Measurements from ENCODE around the gene CD2BP2. TPM values are rescaled to one million over a fixed set of nuclear protein-coding genes. Genes with fewer than 3 reads are reported as not detected.

Gene CD2BP2
- total RNA-seq, 1 donor from 2014 or later = 93.2 TPM

- peaks cover 35% of the 10 kb centered on the region for H3K4me1 Mint-ChIP-seq
- intact Hi-C loops (cut with micrococcal nuclease) = loop anchor here (5.0 to 10.0 kb wide), 2 partner anchors 155 to 378 kb away; partner anchors contain the start of genes HIRIP3, INO80E and ZNF768
- H3K36me3 Mint-ChIP-seq (ENCODE audit: low read depth) = peaks cover 9% of the 10 kb centered on the region
- DNase-seq = peak; percentile 62
- H3K4me3 Mint-ChIP-seq = peak overlapping the region; percentile 8
- H3K27me3 Mint-ChIP-seq = peaks cover 4% of the 10 kb centered on the region
- H3K9me3 Mint-ChIP-seq = no peaks in the 10 kb centered on the region
- H3K27ac Mint-ChIP-seq = peak overlapping the region; percentile 38
Measured at GRCh38 chr16:30372725-30373124, 17.6 kb upstream of the CD2BP2 start.

- peak; percentile 62 for DNase-seq
- Mint-ChIP-seq H3K36me3 (ENCODE audit: low read depth) (peaks cover 12% of the 10 kb centered on the region), H3K4me3 (peak overlapping the region; percentile 88), H3K9me3 (no peaks in the 10 kb centered on the region), H3K4me1 (peaks cover 35% of the 10 kb centered on the region), H3K27ac (peak overlapping the region; percentile 94), H3K27me3 (peaks cover 4% of the 10 kb centered on the region)
- intact Hi-C loops (cut with micrococcal nuclease) = loop anchor here (5.0 to 10.0 kb wide), 2 partner anchors 155 to 377 kb away; partner anchors contain the start of genes HIRIP3, INO80E and ZNF768
Measured at GRCh38 chr16:30372038-30372712, 17.1 kb upstream of the CD2BP2 start.

- H3K36me3 Mint-ChIP-seq (ENCODE audit: low read depth) = peaks cover 20% of the 10 kb centered on the region
- peaks cover 40% of the 10 kb centered on the region for H3K4me1 Mint-ChIP-seq
- intact Hi-C loops (cut with micrococcal nuclease) = loop anchor here (2.0 to 10.0 kb wide), 3 partner anchors 156 to 377 kb away; partner anchors contain the start of genes HIRIP3, INO80E, PRR14 and ZNF768
- no peak for DNase-seq
- H3K27ac Mint-ChIP-seq = peak overlapping the region; percentile 94
- H3K4me3 Mint-ChIP-seq = peak overlapping the region; percentile 88
- H3K27me3 Mint-ChIP-seq = peaks cover 4% of the 10 kb centered on the region
- no peaks in the 10 kb centered on the region for H3K9me3 Mint-ChIP-seq
Measured at GRCh38 chr16:30371248-30371816, 16.2 kb upstream of the CD2BP2 start.

- peaks cover 42% of the 10 kb centered on the region for H3K4me1 Mint-ChIP-seq
- peak within 1 kb of the TSS; percentile 90 for H3K4me3 Mint-ChIP-seq
- peak within 1 kb of the TSS; percentile 94 for H3K27ac Mint-ChIP-seq
- intact Hi-C loops (cut with micrococcal nuclease) = loop anchor here (1.0 to 10.0 kb wide), 9 partner anchors 8 to 376 kb away; partner anchors contain the start of genes CD2BP2, FBRS, HIRIP3 and INO80E
- peak; percentile 100 for DNase-seq
- no peaks in the 10 kb centered on the region for H3K9me3 Mint-ChIP-seq
- peaks cover 4% of the 10 kb centered on the region for H3K27me3 Mint-ChIP-seq
- peaks cover 23% of the 10 kb centered on the region for H3K36me3 Mint-ChIP-seq (ENCODE audit: low read depth)
Measured at GRCh38 chr16:30370456-30371247, 15.5 kb upstream of the CD2BP2 start, which contains the start of gene TBC1D10B. Gene TBC1D10B (minus strand): TSS chr16:30370494. CDS start chr16:30370183, 311 bp downstream.

- Mint-ChIP-seq H3K27me3 (peaks cover 4% of the 10 kb centered on the region), H3K9me3 (no peaks in the 10 kb centered on the region), H3K4me1 (peaks cover 47% of the 10 kb centered on the region), H3K4me3 (peak overlapping the region; percentile 90), H3K27ac (peak overlapping the region; percentile 94), H3K36me3 (ENCODE audit: low read depth) (peaks cover 27% of the 10 kb centered on the region)
- DNase-seq = no peak
- intact Hi-C loops (cut with micrococcal nuclease) = loop anchor here (1.0 to 10.0 kb wide), 9 partner anchors 8 to 375 kb away; partner anchors contain the start of genes CD2BP2, FBRS, HIRIP3 and INO80E
Measured at GRCh38 chr16:30369938-30370455, 14.9 kb upstream of the CD2BP2 start.

- peaks cover 32% of the 10 kb centered on the region for H3K36me3 Mint-ChIP-seq (ENCODE audit: low read depth)
- H3K9me3 Mint-ChIP-seq = no peaks in the 10 kb centered on the region
- peak overlapping the region; percentile 90 for H3K4me3 Mint-ChIP-seq
- H3K27me3 Mint-ChIP-seq = peaks cover 4% of the 10 kb centered on the region
- peak; percentile 81 for DNase-seq
- H3K4me1 Mint-ChIP-seq = peaks cover 52% of the 10 kb centered on the region
- intact Hi-C loops (cut with micrococcal nuclease) = no loop called here
- H3K27ac Mint-ChIP-seq = peak overlapping the region; percentile 74
Measured at GRCh38 chr16:30369091-30369937, 14.2 kb upstream of the CD2BP2 start.

- peak overlapping the region; percentile 90 for H3K4me3 Mint-ChIP-seq
- peaks cover 52% of the 10 kb centered on the region for H3K4me1 Mint-ChIP-seq
- H3K9me3 Mint-ChIP-seq = no peaks in the 10 kb centered on the region
- H3K27ac Mint-ChIP-seq = peak overlapping the region; percentile 74
- H3K36me3 Mint-ChIP-seq (ENCODE audit: low read depth) = peaks cover 35% of the 10 kb centered on the region
- intact Hi-C loops (cut with micrococcal nuclease) = no loop called here
- DNase-seq = no peak
- H3K27me3 Mint-ChIP-seq = peaks cover 4% of the 10 kb centered on the region
Measured at GRCh38 chr16:30368792-30369090, 13.6 kb upstream of the CD2BP2 start.

- H3K9me3 Mint-ChIP-seq = no peaks in the 10 kb centered on the region
- peaks cover 52% of the 10 kb centered on the region for H3K4me1 Mint-ChIP-seq
- peak; percentile 65 for DNase-seq
- peak overlapping the region; percentile 90 for H3K4me3 Mint-ChIP-seq
- peak overlapping the region; percentile 74 for H3K27ac Mint-ChIP-seq
- peaks cover 38% of the 10 kb centered on the region for H3K36me3 Mint-ChIP-seq (ENCODE audit: low read depth)
- intact Hi-C loops (cut with micrococcal nuclease) = no loop called here
- peaks cover 4% of the 10 kb centered on the region for H3K27me3 Mint-ChIP-seq
Measured at GRCh38 chr16:30368122-30368791, 13.1 kb upstream of the CD2BP2 start.

- Mint-ChIP-seq H3K27me3 (peaks cover 4% of the 10 kb centered on the region), H3K4me1 (peaks cover 56% of the 10 kb centered on the region), H3K27ac (peak overlapping the region; percentile 46), H3K36me3 (ENCODE audit: low read depth) (peaks cover 44% of the 10 kb centered on the region), H3K4me3 (peak overlapping the region; percentile 90), H3K9me3 (no peaks in the 10 kb centered on the region)
- DNase-seq = peak; percentile 65
- intact Hi-C loops (cut with micrococcal nuclease) = no loop called here
Measured at GRCh38 chr16:30367349-30368009, 12.4 kb upstream of the CD2BP2 start.

- H3K27me3 Mint-ChIP-seq = peaks cover 4% of the 10 kb centered on the region
- intact Hi-C loops (cut with micrococcal nuclease) = no loop called here
- peaks cover 49% of the 10 kb centered on the region for H3K36me3 Mint-ChIP-seq (ENCODE audit: low read depth)
- H3K27ac Mint-ChIP-seq = peak overlapping the region; percentile 46
- H3K9me3 Mint-ChIP-seq = no peaks in the 10 kb centered on the region
- peak overlapping the region; percentile 90 for H3K4me3 Mint-ChIP-seq
- H3K4me1 Mint-ChIP-seq = peaks cover 50% of the 10 kb centered on the region
- no peak for DNase-seq
Measured at GRCh38 chr16:30366511-30366910, 11.4 kb upstream of the CD2BP2 start.

GRCh38 chr16:30365200-30365599 lies 10.1 kb upstream of the CD2BP2 start:
- peaks cover 54% of the 10 kb centered on the region for H3K36me3 Mint-ChIP-seq (ENCODE audit: low read depth)
- H3K27ac Mint-ChIP-seq = peak overlapping the region; percentile 41
- H3K4me3 Mint-ChIP-seq = no peak overlapping the region
- DNase-seq = no peak
- peaks cover 40% of the 10 kb centered on the region for H3K4me1 Mint-ChIP-seq
- H3K9me3 Mint-ChIP-seq = no peaks in the 10 kb centered on the region
- intact Hi-C loops (cut with micrococcal nuclease) = no loop called here
- H3K27me3 Mint-ChIP-seq = no peaks in the 10 kb centered on the region

- H3K9me3 Mint-ChIP-seq = no peaks in the 10 kb centered on the region
- H3K4me3 Mint-ChIP-seq = no peak overlapping the region
- peaks cover 26% of the 10 kb centered on the region for H3K4me1 Mint-ChIP-seq
- DNase-seq = no peak
- intact Hi-C loops (cut with micrococcal nuclease) = no loop called here
- H3K36me3 Mint-ChIP-seq (ENCODE audit: low read depth) = peaks cover 53% of the 10 kb centered on the region
- no peaks in the 10 kb centered on the region for H3K27me3 Mint-ChIP-seq
- H3K27ac Mint-ChIP-seq = peak overlapping the region; percentile 72
Measured at GRCh38 chr16:30361180-30361579, 6.1 kb upstream of the CD2BP2 start.
